C4-2B (cell line): Measurements from ENCODE around the gene AFAP1.

Experiments used
- CTCF ChIP-seq: fragments of 450-650 bp; conservative IDR thresholded peaks from 2 replicates; pipeline ENCODE4 v1.5.1; 2017; ENCODE audit warnings: mild to moderate bottlenecking
- ZFX ChIP-seq: fragments of 450-650 bp; IDR thresholded peaks from 2 replicates; pipeline ENCODE4 v1.6.1; 2017

DNA sequence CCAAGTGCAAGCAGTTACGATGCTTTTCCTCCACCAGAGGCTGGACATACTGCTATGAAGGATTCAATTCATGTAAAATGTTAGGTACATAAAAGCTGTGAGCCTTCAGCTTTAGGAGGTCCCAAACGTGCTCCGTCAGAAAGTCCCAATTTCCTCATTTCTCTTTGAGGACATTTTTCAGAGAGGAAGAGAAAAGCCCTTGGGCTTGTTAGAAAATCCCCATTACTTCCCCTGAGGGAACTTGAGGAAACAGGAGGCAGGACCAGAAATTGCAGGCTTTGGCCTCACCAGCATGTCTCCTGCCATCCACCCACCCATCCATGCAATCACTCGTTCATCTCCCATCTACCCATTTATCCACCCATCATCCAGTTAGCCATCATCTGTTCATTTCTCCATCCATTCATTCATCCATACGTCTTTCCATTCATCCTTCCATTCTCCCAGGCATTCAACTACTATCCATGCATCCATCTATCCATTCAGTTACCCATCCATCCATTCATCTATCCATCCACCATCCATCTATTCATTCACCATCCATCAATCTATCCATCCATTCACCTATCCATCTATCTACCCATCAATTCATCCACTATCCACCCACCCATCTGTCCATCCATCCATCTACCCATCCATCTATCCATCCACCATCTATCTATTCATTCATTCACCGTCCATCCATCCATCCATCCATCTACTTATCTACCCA is 223.5 kb downstream of the AFAP1 start:
- TF ChIP-seq CTCF (no peak), ZFX (no peak)
